GM12878 (cell line): ENCODE data around the gene RBBP8NL. TPM values are rescaled to one million over a fixed set of nuclear protein-coding genes. Genes with fewer than 3 reads are reported as not detected.

ENCODE experiments used
- ATAC-seq: fragments of 200-7000 bp; cut with Tn5 transposase; 3 replicates; pipeline ENCODE4 v1.9.1; 2020; ENCODE audit warnings: mild to moderate bottlenecking, moderate library complexity
- BruUV-seq: library from RNA; stranded (reverse); fragments of 400-500 nt; replicated peaks from 2 replicates; lab custom pipeline; 2021; lab: Mats Ljungman, UMichigan
- CTCF ChIA-PET: fragments of 300-600 bp; sonication (Branson Sonifier 250); formaldehyde crosslinking; extraction: SDS; loops from one replicate; lab custom pipeline; 2021; ENCODE audit warnings: inconsistent platforms; lab: Yijun Ruan, JAX
- POLR2A ChIA-PET: fragments of 350-600 bp; formaldehyde crosslinking; extraction: SDS; loops from one replicate; lab custom pipeline; 2021; ENCODE audit warnings: inconsistent platforms; lab: Charles Lee
- RAD21 ChIA-PET: fragments of 300-600 bp; sonication (Branson Sonifier 250); formaldehyde crosslinking; loops from one replicate; lab custom pipeline; 2023; ENCODE audit warnings: antibody characterized with exemption; ENCODE audit not compliant: unreplicated experiment; lab: Charles Lee
- SMC1A ChIA-PET: fragments of 300-600 bp; sonication (Branson Sonifier 250); formaldehyde crosslinking; loops from one replicate; lab custom pipeline; 2023; ENCODE audit not compliant: unreplicated experiment, uncharacterized antibody; lab: Charles Lee
- DNase-seq: peaks from one replicate; pipeline ENCODE4 v3.0.0-alpha.2; 2011; ENCODE audit warnings: low read depth, low spot score
- FAIRE-seq: peaks from 3 replicates; lab custom pipeline; 2011; peaks lifted over from hg19 to GRCh38; lab: Jason Lieb, UNC
- H2AFZ ChIP-seq: 2 replicates; pipeline ENCODE4 v1.6.0; 2011; ENCODE audit warnings: low read depth, low read length, control low read depth; ENCODE audit not compliant: control insufficient read depth
- H3K27ac ChIP-seq: 2 replicates; pipeline ENCODE4 v1.5.1; 2011; ENCODE audit warnings: control low read depth; ENCODE audit not compliant: control insufficient read depth, insufficient read depth
- H3K27me3 ChIP-seq, 2 experiments: replicated peaks in 1 of 2; 2 replicates each; pipeline versions ENCODE4 v1.6.0 to v1.6.1; 2011; ENCODE audit warnings: low read length in 1 of 2; ENCODE audit not compliant: control insufficient read depth in 2 of 2, insufficient read depth in 2 of 2
- H3K36me3 ChIP-seq, 2 experiments: 2 replicates each; pipeline ENCODE4 v1.5.1; 2011; ENCODE audit warnings: low read length in 1 of 2; ENCODE audit not compliant: control insufficient read depth in 2 of 2, insufficient read depth in 2 of 2
- H3K4me1 ChIP-seq: 2 replicates; pipeline ENCODE4 v1.6.1; 2011; ENCODE audit warnings: mild to moderate bottlenecking, low read length, moderate library complexity, mixed read lengths; ENCODE audit not compliant: control insufficient read depth, insufficient read depth
- H3K4me2 ChIP-seq: 2 replicates; pipeline ENCODE4 v1.6.0; 2011; ENCODE audit warnings: control low read depth; ENCODE audit not compliant: control insufficient read depth, insufficient read depth
- H3K4me3 ChIP-seq: fragments of 200-600 bp; sonication (generic); 2 replicates; pipeline ENCODE4 v1.5.1; 2016
- H3K79me2 ChIP-seq: 2 replicates; pipeline ENCODE4 v1.6.0; 2011; ENCODE audit warnings: low read length; ENCODE audit not compliant: control insufficient read depth, insufficient read depth
- H3K9ac ChIP-seq: 2 replicates; pipeline ENCODE4 v1.8.0; 2011; ENCODE audit warnings: low read length, control low read depth, mixed read lengths; ENCODE audit not compliant: control insufficient read depth, insufficient read depth
- H3K9me3 ChIP-seq: replicated peaks from 3 replicates; pipeline ENCODE4 v1.5.1; 2011; ENCODE audit warnings: mild to moderate bottlenecking, low read length; ENCODE audit not compliant: control insufficient read depth, insufficient read depth
- H4K20me1 ChIP-seq: 2 replicates; pipeline ENCODE4 v1.6.0; 2011; ENCODE audit not compliant: control insufficient read depth, insufficient read depth
- ASH2L ChIP-seq: fragments of 300-600, 200-600 bp; sonication (generic); IDR thresholded peaks from 2 replicates; pipeline ENCODE4 v1.6.1; 2017; ENCODE audit warnings: low read depth, mild to moderate bottlenecking, borderline replicate concordance
- BHLHE40 ChIP-seq, 2 experiments: fragments of 450-650 bp in 1 of 2; IDR thresholded peaks; 2 replicates each; pipeline ENCODE4 v1.6.1; 2011 to 2017; ENCODE audit warnings: low read depth in 2 of 2, borderline replicate concordance in 1 of 2, improper control_type of control experiment in 1 of 2, low read length in 1 of 2, mild to moderate bottlenecking in 1 of 2
- CHD1 ChIP-seq: IDR thresholded peaks from 2 replicates; pipeline ENCODE4 v1.6.1; 2012; ENCODE audit warnings: low read depth, low read length, improper control_type of control experiment
- KAT2A ChIP-seq: conservative IDR thresholded peaks from 2 replicates; pipeline ENCODE4 v1.6.1; 2011; ENCODE audit warnings: low read depth, low read length; ENCODE audit not compliant: control insufficient read depth
- MAX ChIP-seq: IDR thresholded peaks from 2 replicates; pipeline ENCODE4 v1.6.1; 2012; ENCODE audit warnings: low read depth, low read length, improper control_type of control experiment
- MTA2 ChIP-seq: fragments of 450-650 bp; IDR thresholded peaks from 2 replicates; pipeline ENCODE4 v1.6.1; 2016; ENCODE audit warnings: low read depth, mild to moderate bottlenecking, moderate library complexity
- NRF1 ChIP-seq: conservative IDR thresholded peaks from 2 replicates; pipeline ENCODE4 v1.6.1; 2011; ENCODE audit warnings: mild to moderate bottlenecking, low read depth, low read length, improper control_type of control experiment
- PAX8 ChIP-seq: fragments of 450-650 bp; IDR thresholded peaks from 2 replicates; pipeline ENCODE4 v1.6.1; 2017; ENCODE audit warnings: mild to moderate bottlenecking, moderate library complexity
- POLR2AphosphoS2 ChIP-seq: IDR thresholded peaks from 2 replicates; pipeline ENCODE4 v1.6.1; 2011; ENCODE audit warnings: low read depth, mild to moderate bottlenecking, low read length, improper control_type of control experiment, moderate library complexity
- POLR2AphosphoS5 ChIP-seq: IDR thresholded peaks from 2 replicates; pipeline ENCODE4 v1.6.1; 2011; ENCODE audit warnings: mild to moderate bottlenecking, low read length, inconsistent platforms
- RAD21 ChIP-seq: IDR thresholded peaks from 2 replicates; pipeline ENCODE4 v1.6.1; 2011; ENCODE audit warnings: mild to moderate bottlenecking, low read depth, low read length, moderate library complexity; ENCODE audit not compliant: insufficient read depth
- RUNX3 ChIP-seq: IDR thresholded peaks from 2 replicates; pipeline ENCODE4 v1.6.1; 2012; ENCODE audit warnings: low read length, inconsistent platforms
- SUZ12 ChIP-seq: fragments of 200-600 bp; sonication (generic); IDR thresholded peaks from one replicate; pipeline ENCODE4 v1.6.1; 2018; ENCODE audit warnings: antibody characterized with exemption, mild to moderate bottlenecking; ENCODE audit not compliant: unreplicated experiment
- YBX1 ChIP-seq: fragments of 450-650 bp; IDR thresholded peaks from 2 replicates; pipeline ENCODE4 v1.6.1; 2016; ENCODE audit warnings: antibody characterized with exemption
- ZBED1 ChIP-seq: IDR thresholded peaks from 2 replicates; pipeline ENCODE4 v1.6.1; 2016; ENCODE audit warnings: borderline replicate concordance
- WGBS: methylation state at CpG from one replicate; pipeline ENCODE4 v1.1.6; 2016; ENCODE audit warnings: low lambda C conversion rate; ENCODE audit not compliant: insufficient replicate concordance, insufficient coverage; ENCODE audit errors: missing lambda C conversion rate; 5-methylcytosine and 5-hydroxymethylcytosine counted together
- in situ Hi-C: fragments of 300-500 bp; cut with MboI; formaldehyde crosslinking; loops from 9 replicates; pipeline ENCODE4 v1.14.3; 2018; ENCODE audit warnings: mixed read lengths
- intact Hi-C: fragments of 100-400 bp; cut with micrococcal nuclease; formaldehyde crosslinking; loops from one replicate; pipeline ENCODE4 v1.14.2; 2022; ENCODE audit not compliant: unreplicated experiment
- polyA plus RNA-seq, 11 experiments: library from polyadenylated mRNA; depleted of rRNA in 4 of 11; unstranded in 6 of 11; stranded (reverse) in 5 of 11; fragments of >200 nt; fragmentation: Nextera tagmentation in 4 of 11; fragmentation: Illumina TruSeq in 1 of 11; extraction: Ambion mirVana in 4 of 11; extraction: Trizol in 1 of 11; gene quantifications; 1 replicate in 1 of 11; 2 replicates in 10 of 11; pipeline versions ENCODE4 v1.2.1 to v1.2.3, GENCODE V29; 2011 to 2016; ENCODE audit warnings: inconsistent platforms in 2 of 11, missing spikeins in 2 of 11, low read depth in 1 of 11
- total RNA-seq, 4 experiments: library from RNA; depleted of rRNA in 3 of 4; stranded (reverse); fragments of >200 nt in 3 of 4; fragmentation: Illumina TruSeq in 1 of 4; extraction: Trizol in 1 of 4; gene quantifications; 2 replicates each; pipeline versions ENCODE4 v1.2.1 to v1.2.3, GENCODE V29; 2013 to 2021
- TF ChIP-seq, protein P1 (sequence below): IDR thresholded peaks from 2 replicates; pipeline ENCODE4 v1.6.1; 2011; ENCODE audit warnings: low read depth, low read length, improper control_type of control experiment, borderline replicate concordance
- TF ChIP-seq, protein P2 (sequence below): IDR thresholded peaks from 2 replicates; pipeline ENCODE4 v1.6.1; 2012; ENCODE audit warnings: low read length, inconsistent platforms
- TF ChIP-seq, protein P3 (sequence below): fragments of 450-650 bp; IDR thresholded peaks from 2 replicates; pipeline ENCODE4 v1.6.1; 2016; ENCODE audit warnings: mild to moderate bottlenecking

The RBBP8NL gene
- total and polyA plus RNA-seq, 10 of the 15 experiments (the other 5 are each of a cell fraction or from before 2014, with no cell fraction given) = not detected

- Histone ChIP-seq H2AFZ (no peak overlapping the region), H4K20me1 (no peaks in the 10 kb centered on the region), H3K36me3 (no peaks in the 10 kb centered on the region), H3K27ac (no peak overlapping the region), H3K9ac (no peak overlapping the region), H3K9me3 (no peaks in the 10 kb centered on the region), H3K4me1 (no peaks in the 10 kb centered on the region), H3K4me3 (no peak overlapping the region), H3K79me2 (no peaks in the 10 kb centered on the region), H3K4me2 (no peak overlapping the region), H3K27me3 (peaks cover 0 to 7% of the 10 kb centered on the region in 2 experiments; a peak in 2 of 4 replicates)
- ChIA-PET SMC1A (no interaction called here), POLR2A (no interaction called here), CTCF (no interaction called here), RAD21 (no interaction called here)
- WGBS = 55% methylated on average over 17 of the region's 18 CpGs
- FAIRE-seq = no peak
- TF ChIP-seq, protein P1, sequence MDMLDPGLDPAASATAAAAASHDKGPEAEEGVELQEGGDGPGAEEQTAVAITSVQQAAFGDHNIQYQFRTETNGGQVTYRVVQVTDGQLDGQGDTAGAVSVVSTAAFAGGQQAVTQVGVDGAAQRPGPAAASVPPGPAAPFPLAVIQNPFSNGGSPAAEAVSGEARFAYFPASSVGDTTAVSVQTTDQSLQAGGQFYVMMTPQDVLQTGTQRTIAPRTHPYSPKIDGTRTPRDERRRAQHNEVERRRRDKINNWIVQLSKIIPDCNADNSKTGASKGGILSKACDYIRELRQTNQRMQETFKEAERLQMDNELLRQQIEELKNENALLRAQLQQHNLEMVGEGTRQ = no peak
- no peak for TF ChIP-seq KAT2A
- TF ChIP-seq POLR2AphosphoS5 = no peak
- no peak for TF ChIP-seq ZBED1
- TF ChIP-seq RAD21 = no peak
- TF ChIP-seq CHD1 = no peak
- no peak for TF ChIP-seq NRF1
- TF ChIP-seq ASH2L = no peak
- no peak for TF ChIP-seq MTA2
- no peak for TF ChIP-seq BHLHE40 (IDR thresholded peaks at IDR 0.05; ENCODE audit: borderline replicate concordance in 1 of 2, low read depth in 2 of 2, low read length in 1 of 2)
- TF ChIP-seq YBX1 = no peak
- TF ChIP-seq MAX = no peak
- TF ChIP-seq, protein P2, sequence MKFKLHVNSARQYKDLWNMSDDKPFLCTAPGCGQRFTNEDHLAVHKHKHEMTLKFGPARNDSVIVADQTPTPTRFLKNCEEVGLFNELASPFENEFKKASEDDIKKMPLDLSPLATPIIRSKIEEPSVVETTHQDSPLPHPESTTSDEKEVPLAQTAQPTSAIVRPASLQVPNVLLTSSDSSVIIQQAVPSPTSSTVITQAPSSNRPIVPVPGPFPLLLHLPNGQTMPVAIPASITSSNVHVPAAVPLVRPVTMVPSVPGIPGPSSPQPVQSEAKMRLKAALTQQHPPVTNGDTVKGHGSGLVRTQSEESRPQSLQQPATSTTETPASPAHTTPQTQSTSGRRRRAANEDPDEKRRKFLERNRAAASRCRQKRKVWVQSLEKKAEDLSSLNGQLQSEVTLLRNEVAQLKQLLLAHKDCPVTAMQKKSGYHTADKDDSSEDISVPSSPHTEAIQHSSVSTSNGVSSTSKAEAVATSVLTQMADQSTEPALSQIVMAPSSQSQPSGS = no peak
- TF ChIP-seq SUZ12 = no peak
- no peak for TF ChIP-seq POLR2AphosphoS2
- TF ChIP-seq PAX8 = no peak
- TF ChIP-seq RUNX3 = no peak
- TF ChIP-seq, protein P3, sequence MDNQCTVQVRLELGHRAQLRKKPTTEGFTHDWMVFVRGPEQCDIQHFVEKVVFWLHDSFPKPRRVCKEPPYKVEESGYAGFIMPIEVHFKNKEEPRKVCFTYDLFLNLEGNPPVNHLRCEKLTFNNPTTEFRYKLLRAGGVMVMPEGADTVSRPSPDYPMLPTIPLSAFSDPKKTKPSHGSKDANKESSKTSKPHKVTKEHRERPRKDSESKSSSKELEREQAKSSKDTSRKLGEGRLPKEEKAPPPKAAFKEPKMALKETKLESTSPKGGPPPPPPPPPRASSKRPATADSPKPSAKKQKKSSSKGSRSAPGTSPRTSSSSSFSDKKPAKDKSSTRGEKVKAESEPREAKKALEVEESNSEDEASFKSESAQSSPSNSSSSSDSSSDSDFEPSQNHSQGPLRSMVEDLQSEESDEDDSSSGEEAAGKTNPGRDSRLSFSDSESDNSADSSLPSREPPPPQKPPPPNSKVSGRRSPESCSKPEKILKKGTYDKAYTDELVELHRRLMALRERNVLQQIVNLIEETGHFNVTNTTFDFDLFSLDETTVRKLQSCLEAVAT = no peak
- no peak for DNase-seq
- intact Hi-C loops (no loop called here), in situ Hi-C loops (no loop called here)
- ATAC-seq = no peak
- BruUV-seq = no TSS peak
Measured at GRCh38 chr20:62470001-62470400, 42.7 kb upstream of the RBBP8NL start.
